GM12892 (cell line): ENCODE measurements around the gene GFOD2.

ENCODE experiments used
- POLR2A ChIP-seq: IDR thresholded peaks from 2 replicates; pipeline ENCODE4 v1.6.1; 2011; ENCODE audit warnings: low read depth, low read length, control low read depth
- POLR2AphosphoS5 ChIP-seq: IDR thresholded peaks from 2 replicates; pipeline ENCODE4 v1.6.1; 2011; ENCODE audit warnings: low read depth, low read length, control low read depth

DNA sequence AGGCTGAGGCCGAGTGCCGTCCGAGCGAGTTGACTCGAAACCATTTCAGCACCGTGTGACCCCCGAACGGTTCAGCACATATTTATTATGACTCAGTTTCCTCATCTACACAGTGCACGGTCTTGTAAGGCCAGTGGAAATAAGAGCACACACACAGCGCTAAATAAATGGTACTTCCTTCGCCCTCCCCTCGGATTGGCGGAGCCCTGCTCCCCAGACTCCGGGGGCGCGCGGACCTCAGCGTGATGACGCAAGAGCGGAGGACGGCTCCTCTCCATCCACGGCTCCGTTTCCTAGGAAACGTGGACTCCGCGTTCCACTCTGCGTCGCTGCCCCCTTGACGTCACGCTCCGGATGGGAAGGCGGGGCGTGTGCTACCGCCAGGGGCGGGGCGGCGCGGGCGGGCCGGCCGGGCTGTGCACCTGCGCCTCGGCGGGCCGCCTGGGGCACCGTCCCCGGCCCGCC lies 58.5 kb downstream of the GFOD2 start, which contains the start of gene PARD6A:
- TF ChIP-seq POLR2A (no peak), POLR2AphosphoS5 (no peak; the same call in 1 of the 2 replicates)
